Dendritic cell treated with granulocyte-macrophage colony-stimulating factor and Interleukin-4, amounts not matched to agents 40 ng/mL and 50 ng/mL, for 4 days (primary cell): Measurements from ENCODE around the gene SIAH3.

Source experiments
- H3K27ac Mint-ChIP-seq: one replicate; pipeline ENCODE4 v1.8.0; 2022; ENCODE audit warnings: mild to moderate bottlenecking, mixed read lengths
- H3K27me3 Mint-ChIP-seq: one replicate; pipeline ENCODE4 v1.8.0; 2022; ENCODE audit warnings: mild to moderate bottlenecking, mixed read lengths
- H3K36me3 Mint-ChIP-seq: one replicate; pipeline ENCODE4 v1.8.0; 2022; ENCODE audit warnings: low read depth, mixed read lengths
- H3K4me1 Mint-ChIP-seq: one replicate; pipeline ENCODE4 v1.8.0; 2022; ENCODE audit warnings: low read depth, mixed read lengths
- H3K4me3 Mint-ChIP-seq: one replicate; pipeline ENCODE4 v1.8.0; 2022; ENCODE audit warnings: mild to moderate bottlenecking, moderate library complexity, mixed read lengths
- H3K9me3 Mint-ChIP-seq: one replicate; pipeline ENCODE4 v1.8.0; 2022; ENCODE audit warnings: mixed read lengths
- intact Hi-C: fragments of 100-400 bp; cut with micrococcal nuclease; formaldehyde crosslinking; loops from one replicate; pipeline ENCODE4 v1.15.0; 2022

Gene SIAH3

GRCh38 chr13:45737571-45738017 lies 114.0 kb downstream of the SIAH3 start:
- peaks cover 1% of the 10 kb centered on the region for H3K27me3 Mint-ChIP-seq
- H3K27ac Mint-ChIP-seq: no peak overlapping the region
- H3K36me3 Mint-ChIP-seq: no peaks in the 10 kb centered on the region
- no peaks in the 10 kb centered on the region for H3K4me1 Mint-ChIP-seq
- H3K4me3 Mint-ChIP-seq: no peak overlapping the region
- intact Hi-C loops: no loop called here
- no peaks in the 10 kb centered on the region for H3K9me3 Mint-ChIP-seq

GRCh38 chr13:45733361-45733760 lies 118.2 kb downstream of the SIAH3 start:
- Mint-ChIP-seq H3K4me3 (no peak overlapping the region), H3K36me3 (no peaks in the 10 kb centered on the region), H3K27ac (no peak overlapping the region), H3K27me3 (peaks cover 3% of the 10 kb centered on the region), H3K4me1 (no peaks in the 10 kb centered on the region), H3K9me3 (no peaks in the 10 kb centered on the region)
- intact Hi-C loops: no loop called here

GRCh38 chr13:45732916-45733315 lies 118.6 kb downstream of the SIAH3 start:
- H3K27ac Mint-ChIP-seq: no peak overlapping the region
- no peaks in the 10 kb centered on the region for H3K36me3 Mint-ChIP-seq
- H3K4me3 Mint-ChIP-seq: no peak overlapping the region
- no peaks in the 10 kb centered on the region for H3K4me1 Mint-ChIP-seq
- intact Hi-C loops: no loop called here
- H3K27me3 Mint-ChIP-seq: peaks cover 3% of the 10 kb centered on the region
- H3K9me3 Mint-ChIP-seq: no peaks in the 10 kb centered on the region

GRCh38 chr13:45731455-45731854 lies 120.1 kb downstream of the SIAH3 start:
- intact Hi-C loops: no loop called here
- no peaks in the 10 kb centered on the region for H3K36me3 Mint-ChIP-seq
- H3K9me3 Mint-ChIP-seq: no peaks in the 10 kb centered on the region
- H3K27ac Mint-ChIP-seq: no peak overlapping the region
- H3K27me3 Mint-ChIP-seq: peaks cover 3% of the 10 kb centered on the region
- H3K4me3 Mint-ChIP-seq: no peak overlapping the region
- H3K4me1 Mint-ChIP-seq: no peaks in the 10 kb centered on the region

GRCh38 chr13:45728759-45729158 lies 122.8 kb downstream of the SIAH3 start:
- intact Hi-C loops: no loop called here
- Mint-ChIP-seq H3K4me3 (no peak overlapping the region), H3K9me3 (no peaks in the 10 kb centered on the region), H3K4me1 (no peaks in the 10 kb centered on the region), H3K27ac (no peak overlapping the region), H3K36me3 (no peaks in the 10 kb centered on the region), H3K27me3 (peaks cover 2% of the 10 kb centered on the region)
